GM19023 (cell line): ENCODE measurements around the gene DGKD.

Source experiments
- ATAC-seq: cut with Tn5 transposase; IDR thresholded peaks from one replicate; pipeline ENCODE4 v1.9.1; 2021; ENCODE audit warnings: mild to moderate bottlenecking, moderate library complexity; ENCODE audit not compliant: unreplicated experiment

Gene DGKD

DNA sequence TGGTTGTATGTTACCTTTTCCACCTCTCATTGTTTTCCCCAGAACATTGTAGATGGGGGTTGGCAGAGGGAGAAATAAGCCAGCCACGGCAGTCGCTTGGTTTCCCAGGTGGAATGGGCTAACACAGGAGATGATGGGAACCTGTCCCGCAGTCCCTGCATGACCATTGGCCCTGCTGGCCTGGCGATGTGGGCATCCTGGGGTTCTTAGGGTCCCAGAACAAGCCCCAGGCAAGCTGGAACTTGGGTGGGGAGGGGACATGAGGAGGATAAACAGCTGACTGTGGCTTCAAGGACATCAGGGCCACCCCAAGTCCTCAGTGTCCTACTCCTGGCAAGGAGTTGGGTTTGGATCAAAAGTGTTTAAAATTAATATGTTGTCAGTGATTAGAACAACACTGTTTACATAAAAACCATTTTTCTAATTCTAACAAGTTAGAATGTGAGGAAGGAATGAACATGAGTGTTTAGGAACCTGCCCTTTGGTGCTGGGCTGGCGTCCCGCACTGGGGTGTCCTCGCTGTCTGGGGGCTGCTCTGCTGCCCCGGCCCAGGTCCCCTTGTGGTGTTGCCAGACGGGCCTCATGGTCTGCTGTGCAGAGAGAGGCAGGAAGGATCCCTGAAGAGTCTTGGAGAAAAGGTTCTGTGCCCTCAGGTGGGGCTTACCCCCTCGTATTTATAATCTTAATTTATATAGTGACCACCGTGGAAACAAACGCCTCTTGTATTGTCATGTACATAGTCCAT, 117.2 kb downstream of the DGKD start:
- no peak for ATAC-seq

DNA sequence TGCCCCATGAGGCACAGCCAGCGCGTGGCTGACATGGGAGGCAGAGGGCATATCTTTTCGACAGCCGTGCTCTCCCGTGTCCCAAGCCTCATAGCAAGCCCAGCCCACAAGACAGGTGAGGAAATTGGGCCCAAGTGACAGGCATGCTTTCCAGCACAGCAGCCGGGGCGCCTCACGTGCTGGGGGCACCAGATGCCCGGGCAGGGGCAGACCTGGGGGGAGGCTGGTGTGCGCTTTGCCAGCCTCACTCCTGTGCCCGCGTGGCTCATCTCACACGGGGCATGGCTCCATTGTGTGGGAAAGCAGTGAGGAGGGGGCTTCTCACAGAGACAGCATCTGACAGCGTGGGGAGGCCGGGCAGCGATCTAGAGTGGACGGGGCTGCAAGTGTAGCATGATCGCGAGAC, 119.1 kb downstream of the DGKD start:
- no peak for ATAC-seq

DNA sequence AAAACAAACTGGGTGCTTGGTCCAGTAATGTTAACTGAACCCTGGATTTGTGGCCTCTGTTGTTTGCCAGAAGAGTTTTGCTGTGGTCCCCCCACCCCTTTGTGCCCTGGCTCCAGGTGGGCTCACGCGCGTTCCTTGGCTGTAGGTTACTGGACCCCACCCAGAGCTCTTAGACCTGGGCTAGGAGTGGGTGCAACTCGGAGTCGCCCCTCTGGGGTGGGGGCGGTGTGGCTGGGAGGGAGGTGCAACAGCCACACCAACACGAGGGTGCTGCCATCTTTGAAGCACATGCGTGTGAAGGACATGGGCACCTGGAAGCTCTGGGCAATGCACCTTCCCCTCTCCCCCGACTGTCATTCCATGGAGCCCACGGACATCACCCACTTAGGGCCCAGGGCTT, 119.6 kb downstream of the DGKD start:
- ATAC-seq: no peak

DNA sequence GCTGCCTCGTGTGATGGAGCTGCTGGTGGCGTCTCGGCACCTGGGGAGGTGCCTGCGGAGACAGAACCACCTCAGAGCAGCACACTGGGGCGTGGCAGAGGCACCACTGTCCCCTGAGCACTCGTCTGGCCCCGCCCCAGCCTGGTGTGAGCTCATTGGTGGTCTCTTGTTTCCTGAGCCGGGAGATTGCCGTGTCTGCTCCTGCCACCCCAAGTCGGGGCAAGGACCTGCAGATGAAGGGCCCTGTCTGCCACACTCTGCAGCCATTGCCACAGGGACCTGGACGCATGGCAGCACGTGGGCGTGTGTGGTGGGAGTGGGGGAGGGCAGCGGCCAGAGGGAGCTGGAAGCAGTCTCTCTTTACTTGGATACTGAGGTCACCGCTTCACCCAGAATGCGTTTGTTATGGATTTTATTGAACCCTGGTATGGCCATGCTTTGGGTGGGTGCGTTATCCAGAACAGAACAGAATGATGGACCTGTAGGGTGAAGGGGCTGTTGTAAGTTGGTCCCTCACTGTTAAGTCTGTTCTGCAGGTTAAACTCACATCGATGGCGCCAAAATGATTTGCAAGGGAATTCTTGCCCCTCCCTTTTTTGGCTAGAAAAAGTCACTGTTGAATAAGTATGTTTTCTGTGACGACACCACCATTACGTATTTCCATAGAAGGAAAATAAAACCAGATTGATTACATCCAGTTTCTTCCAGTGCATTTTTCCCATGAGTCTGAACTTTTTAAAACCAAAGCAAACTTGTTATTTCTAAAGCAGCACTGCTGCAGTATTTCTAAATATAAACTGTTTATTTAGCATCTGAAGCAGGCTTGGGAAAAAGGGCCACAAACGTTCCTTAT, 120.2 kb downstream of the DGKD start:
- ATAC-seq: no peak

DNA sequence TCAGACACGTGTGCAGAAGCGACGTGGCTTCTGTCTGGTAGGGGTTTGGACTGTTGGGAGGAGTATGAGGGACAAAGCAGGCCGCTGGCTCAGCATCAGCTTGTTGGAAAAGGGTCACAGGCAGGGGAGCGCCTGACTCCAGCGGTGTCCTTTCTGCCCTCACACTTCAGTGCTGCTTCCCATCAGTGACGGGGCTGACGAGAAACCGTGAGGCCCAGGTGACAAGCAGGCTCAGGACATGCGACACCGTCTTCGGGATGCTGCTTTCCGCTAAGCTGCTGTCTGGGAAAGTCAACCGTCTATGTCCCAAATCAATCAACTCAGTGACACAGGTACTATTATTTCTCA, 121.7 kb downstream of the DGKD start:
- no peak for ATAC-seq

DNA sequence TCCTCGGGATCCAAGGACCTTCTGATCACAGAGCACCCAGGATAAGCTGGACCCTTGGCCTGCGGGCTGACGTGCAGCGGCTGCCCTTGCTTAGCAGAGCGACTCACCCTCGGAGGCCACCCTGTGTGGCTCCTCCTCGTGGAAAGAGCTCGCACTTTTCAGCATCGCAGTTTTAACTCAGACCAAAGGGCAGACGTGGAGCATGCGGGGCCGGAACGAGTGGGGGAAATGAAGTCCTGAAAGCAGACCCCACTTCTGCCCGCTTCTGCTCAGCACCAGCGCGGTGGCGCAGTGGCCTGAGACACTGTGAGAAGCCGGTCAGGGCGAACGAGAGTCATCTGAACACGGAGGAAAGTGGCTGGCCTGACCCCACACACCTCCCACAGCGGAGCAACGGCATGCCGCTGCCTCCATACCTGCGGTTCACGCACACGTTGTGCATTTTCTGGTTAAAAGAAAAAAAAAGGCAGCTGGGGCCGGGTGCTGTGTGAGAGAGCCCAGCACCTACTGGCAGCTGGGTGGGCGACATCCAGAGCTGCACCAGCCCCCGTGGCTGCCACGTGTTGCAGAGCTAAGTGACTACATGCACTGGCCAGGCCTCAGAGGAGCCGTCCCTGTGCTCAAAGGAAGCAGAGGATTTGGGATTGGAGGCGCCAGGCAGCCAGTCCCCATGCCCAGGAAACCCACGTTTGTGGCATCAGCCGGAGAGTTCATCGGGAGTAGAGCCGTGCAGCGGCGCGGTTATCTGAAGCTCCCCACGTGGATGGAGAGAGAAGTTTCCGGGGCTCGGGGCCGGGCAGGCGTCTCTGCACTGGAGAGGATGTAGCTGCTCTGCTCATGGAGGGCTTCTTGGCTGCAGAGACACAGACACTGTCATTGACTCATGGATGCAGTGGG, 122.6 kb downstream of the DGKD start:
- ATAC-seq: no peak

DNA sequence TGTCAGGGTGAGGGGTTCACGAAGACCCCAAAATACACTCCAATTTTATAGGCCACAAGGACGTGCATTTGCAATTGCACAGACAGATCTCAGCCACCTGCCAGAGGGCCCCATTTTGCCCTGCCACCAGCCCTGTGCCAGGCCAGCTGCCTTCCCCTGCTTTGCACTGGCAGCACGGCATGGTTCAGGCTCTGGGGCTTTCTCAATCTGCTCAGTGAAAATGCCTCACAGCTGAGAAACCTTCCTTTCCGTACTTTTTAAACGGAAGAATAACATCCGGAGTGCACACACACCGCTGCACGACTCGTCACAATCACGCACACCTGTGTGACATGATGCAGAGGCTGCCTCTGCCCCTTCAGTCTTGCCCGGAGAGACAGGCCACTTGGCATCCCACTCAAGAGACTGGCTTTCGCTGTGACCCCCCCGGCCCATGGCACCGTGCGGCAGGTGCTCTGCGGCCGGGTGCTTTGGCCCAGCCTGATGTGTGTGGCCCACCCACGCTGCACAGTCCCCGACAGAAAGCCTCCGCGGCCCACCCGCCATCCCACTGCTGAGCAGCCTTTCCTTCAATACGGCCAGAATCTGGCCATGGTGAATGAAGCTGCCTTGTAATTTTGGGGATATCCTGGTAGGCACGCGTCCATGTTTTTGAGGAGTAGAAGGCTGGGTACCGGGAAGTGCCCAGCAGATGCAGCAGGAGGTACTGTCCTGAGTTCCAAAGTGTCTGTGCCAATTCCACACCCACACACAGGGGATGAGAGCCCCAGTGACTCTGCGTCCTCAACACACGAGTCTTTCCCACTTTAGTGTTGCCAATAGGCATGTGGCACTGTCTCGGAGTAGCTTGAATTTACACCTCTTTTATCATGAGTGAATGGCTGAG, 123.5 kb downstream of the DGKD start:
- no peak for ATAC-seq

DNA sequence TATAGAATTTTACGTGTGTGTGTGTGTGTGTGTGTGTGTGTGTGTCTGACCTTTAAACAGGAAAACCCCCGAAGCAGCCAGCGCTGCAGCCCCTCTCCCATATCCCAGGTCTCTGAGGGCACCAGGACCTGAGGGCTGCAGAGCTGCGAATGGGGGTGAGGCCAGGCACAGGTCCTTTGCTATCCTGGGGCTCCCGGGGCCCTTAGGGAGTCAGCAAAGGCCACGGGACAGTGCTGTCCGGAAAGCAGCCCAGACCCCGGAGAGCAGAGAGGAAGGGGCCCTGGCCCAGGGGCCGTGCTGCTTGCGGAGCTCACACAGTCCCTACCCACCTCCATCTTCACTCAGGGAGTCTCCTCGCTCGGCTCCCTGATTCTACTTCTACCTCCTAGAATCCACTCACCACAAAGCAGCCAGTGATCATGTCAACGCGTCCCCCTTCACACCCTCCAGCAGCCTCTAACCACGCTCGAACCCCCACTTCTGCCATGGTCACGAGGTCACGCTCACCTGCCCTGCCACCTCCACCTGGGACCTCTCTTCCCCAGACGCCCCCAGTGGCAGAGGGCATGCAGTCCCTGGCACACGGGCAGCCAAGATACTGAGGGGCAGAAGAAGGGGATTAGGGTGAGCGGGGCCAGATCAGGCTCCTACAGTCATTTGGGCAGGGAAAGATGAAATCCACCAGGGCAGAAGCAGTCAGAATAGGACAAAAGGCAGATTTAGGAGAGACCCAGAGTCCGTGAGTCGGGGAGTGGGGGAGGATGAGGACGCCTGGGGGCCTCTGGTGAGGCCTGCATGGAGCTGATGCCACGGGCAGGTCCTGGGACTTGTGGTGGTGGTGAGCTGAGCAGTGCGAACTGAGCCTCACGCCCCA, 125.6 kb downstream of the DGKD start:
- ATAC-seq: no peak

DNA sequence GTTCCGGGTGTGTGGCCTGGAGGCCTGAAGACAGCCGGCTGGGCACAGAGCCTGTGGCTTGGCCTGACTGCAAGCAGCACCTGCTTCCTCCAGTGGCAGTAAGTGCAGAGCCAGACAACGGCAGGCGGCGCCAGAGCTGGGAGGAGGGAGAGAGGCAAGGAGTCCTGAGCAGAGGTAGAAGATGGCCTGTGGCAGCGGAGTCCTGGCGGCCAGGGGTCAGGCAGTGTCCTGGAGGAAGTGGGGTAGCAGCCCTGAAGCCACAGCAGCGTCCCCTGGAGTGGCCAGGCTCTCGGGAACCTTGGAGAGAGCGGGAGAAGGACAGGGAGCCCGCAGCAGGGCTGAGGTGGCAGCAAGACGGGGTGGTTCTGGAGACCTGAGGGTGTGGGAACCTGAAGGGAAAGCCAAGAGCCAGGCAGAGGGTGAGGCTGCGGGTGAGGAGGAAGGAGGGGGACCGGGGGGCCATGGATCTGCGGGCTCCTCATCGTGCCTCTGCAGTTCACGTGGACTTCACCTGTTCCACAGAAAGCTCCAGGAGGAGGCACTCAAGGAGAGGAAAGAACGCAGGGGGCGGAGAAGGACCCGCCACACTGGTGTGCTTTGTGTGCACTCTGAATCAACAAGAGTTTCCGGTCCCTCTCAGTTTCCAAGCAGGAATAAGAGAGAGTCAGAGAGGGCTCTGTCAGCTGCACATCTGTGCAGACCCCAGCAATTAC, 126.4 kb downstream of the DGKD start:
- no peak for ATAC-seq

DNA sequence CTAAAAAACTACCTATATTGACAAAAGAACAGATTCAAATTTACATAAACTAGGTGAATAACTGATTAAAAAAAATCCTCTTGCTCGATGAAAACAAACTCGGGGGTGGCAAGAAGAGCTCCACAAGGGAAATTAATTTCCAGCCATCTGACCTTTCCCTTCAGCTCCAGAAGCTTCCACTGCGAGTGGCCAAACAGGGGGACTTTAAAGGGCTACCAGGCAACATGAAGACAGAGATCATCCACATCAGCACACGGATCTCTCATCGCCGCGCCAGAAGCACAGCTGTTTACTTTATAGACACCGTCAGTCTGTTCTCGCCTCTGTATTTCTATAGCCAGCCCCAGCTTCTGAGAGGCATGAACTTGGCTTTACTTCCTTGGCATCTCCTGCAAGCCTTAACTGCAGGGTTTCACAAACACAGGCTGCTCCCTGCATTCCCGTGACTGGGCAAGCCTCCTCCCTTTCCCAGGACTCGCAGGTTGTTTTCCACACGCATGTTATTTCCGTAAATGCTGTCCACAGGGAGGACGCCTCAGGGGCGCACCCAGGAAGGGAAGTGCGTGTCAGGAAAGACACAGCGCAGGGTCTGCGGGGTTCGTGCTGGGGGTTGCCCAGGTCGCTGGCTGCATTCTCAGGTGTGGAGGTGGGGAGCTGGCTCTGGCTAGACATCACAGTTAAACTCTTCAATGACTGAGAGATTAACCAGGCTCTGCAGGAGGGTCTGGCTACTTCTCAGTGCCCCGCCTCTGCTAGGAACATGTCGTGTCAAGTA, 127.3 kb downstream of the DGKD start:
- ATAC-seq: no peak

DNA sequence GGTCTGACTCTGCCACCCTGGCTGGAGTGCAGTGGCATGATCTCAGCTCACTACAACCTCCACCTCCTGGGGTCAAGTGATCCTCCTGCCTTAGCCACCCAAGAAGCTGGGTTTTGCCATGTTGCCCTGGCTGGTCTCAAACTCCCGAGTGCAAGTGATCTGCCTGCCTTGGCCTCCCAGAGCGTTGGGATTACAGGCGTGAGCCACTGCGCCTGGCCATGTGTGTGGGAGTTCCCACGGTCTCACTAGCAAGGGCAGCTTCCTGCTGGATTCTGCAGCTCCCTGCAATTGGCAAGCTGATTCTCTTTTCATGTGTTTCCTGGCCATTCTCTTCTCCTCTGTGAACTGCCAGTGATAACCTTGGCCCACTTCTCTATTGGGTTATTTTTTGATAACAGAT, 128.3 kb downstream of the DGKD start:
- no peak for ATAC-seq

DNA sequence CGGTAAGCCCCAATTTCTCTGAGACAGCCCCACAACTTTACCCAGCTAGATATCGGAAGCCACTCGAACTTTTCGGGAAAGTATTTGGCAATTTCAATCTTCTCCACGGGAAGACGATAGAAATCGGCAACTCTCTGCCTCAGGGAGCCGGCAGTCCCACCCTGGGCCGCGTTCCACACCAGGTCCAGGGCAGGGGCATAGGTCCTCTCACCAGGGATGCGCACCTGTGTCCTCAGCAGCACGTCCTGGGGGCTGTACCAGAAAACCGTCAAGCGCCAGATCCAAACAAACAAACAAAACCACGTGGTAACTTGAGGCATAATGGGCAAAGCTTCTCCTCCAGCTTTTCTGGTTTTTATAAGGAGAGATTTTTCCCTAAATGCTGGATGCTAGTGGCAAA, 131.4 kb downstream of the DGKD start:
- no peak for ATAC-seq

DNA sequence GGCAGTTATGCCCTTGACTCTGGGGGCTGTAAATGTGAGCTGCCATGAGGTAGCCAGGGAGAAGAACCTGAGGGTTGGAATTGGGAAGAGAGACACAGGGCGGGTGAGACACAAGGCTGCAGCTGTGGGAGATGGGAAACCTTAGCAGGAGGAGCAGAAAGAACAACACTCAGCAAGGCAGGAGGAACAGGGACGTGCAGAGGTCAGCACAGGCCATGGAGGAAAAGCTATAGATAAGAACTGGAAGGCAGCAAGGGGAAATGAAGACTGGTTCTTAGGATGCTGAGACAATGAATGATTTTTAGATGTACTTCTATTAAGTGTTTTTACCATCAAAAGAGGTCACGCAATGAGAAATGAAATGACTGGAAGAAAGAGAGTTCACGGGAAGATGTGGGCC, 132.1 kb downstream of the DGKD start:
- no peak for ATAC-seq

DNA sequence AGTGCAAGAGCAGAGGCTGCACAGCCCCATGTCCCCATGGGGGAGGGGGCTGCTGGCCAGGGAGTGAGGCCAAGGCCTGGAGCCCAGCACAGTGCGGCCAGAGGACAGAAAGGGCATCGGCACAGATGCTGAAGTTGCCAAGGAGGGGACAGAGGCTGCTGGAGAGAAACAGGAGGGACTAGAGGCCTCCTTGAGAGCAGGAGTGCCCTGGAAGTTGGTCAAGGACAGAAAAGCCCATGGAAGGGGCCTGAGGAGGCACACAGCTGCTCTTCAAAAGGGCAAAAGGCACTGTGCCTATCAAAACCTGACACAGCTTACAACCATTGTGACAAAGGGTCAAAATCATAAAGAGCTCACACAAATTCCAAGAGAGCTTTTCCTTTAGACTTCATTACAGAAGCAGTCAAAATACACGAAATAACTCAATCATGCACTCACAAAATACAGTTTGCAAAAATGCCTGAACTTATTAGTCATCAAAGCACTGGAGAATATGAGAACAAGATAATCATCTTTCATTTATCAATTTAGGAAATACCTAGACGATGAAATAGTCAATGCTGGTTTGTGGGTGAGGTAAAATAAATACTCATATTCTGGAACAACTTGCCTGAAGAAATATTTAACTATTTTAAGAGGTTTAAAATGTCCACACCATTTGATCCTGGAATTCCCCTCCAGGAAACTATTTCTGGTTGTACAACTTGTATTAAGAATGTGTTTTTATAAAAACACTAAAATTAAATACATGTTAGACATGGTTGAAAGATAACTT, 132.7 kb downstream of the DGKD start:
- ATAC-seq: no peak

DNA sequence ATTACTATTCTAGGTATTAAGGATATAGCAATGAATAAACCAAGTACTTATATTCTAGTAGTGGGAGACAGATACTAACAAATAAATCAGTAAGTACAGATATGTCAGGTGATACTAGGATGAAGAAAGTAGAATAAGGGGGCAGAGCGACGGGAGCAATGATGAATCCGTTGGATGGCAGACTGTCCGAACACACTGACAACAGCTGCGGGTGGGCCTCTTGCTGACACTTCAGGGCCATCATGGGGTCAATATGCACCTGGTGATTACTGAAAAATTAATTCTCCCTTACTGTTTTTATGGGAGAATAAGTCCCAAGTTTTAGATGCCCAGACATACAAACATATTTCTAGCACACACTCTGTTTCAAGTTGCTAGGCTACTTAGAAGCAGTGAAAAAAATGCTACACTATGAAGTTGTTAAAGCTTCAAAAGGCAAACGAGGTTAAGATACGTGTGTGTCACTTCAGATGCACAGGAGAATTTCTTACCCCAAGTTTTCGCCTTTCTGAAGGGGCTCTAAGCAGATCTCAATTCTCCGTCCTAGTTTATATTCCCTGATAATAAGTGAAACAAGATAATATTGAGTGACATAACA, 133.6 kb downstream of the DGKD start:
- ATAC-seq: no peak

DNA sequence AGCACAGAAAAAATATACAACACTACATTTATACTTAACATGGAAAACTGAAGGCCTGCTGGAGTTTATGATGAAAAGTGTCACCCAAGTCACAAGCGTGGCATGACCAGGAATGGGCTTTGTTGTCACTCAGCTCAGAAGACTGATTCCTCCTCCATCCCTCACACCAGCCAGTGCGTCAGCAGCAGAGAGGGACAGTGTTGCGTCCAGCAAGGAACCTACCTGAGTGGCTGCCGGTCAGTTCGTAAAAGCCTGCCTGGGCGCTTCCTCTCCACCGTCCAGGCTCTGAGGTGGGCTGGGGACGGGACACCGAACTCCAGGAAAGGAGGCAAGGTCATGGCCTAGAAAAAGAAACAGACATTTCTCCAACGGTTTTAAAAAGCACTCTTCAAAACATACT, 134.8 kb downstream of the DGKD start:
- no peak for ATAC-seq

DNA sequence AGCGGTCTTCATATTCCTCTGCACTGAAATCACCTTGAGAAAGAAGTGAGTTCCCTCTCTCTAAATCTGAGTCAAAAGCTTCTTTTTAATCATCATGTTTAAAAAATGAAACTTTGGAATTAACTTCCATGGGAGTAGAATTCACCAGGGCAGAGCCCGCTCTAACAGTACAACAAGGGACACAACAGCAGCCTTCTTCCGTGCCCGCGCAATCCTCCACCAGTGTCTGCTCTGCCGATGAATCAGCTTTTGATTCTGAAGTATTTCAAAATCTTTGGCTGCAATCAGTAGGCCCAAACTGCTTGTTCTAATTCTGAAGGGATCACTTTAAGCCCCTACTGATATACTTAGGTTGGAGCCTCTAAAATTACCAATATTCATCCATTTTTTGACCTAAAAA, 135.4 kb downstream of the DGKD start:
- no peak for ATAC-seq
